NCI-H510A (cell line): Measurements from ENCODE around the gene HMOX2.

Source experiments
- DNase-seq: peaks from one replicate; lab custom pipeline; 2025; lab: John Stamatoyannopoulos, UW

The HMOX2 gene

DNA sequence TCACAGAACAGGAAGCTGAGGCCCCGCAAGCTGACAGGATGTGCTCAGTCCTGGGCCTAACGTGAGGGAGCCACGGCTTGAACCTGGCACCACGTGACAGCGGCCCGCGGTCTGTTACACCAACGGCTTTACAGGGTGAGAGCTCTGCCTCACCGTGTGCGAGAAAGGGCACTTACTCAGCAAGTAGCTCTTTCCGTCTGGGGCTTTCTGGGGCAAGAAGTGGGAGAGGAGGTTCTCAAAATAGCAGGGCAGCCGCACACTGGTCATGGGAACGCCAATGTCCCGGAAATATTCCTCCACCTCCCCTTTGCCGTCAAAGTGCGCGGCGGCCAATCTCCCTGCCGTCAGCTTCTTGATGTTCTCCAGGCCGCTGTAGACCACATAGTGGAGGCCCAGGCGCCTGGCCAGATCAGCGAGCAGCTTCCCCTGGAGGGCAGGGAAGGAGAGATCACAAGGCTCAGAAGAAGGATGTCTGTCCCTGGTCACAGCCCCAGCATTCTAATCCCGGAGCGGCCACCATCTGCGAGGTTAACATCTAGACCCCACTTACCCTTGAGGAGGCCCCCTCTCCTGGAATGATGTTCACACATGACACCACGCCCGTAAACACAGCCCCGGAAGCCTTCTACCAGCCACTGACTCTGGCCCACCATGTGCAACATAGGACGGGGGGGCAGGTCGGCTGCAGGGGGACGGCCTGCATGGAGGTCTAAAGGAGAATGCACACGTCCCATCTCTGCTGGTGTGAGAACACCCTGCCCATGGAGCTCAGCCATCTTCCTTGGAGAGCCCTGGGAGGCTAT is 10.0 kb upstream of the HMOX2 start:
- DNase-seq: no peak

DNA sequence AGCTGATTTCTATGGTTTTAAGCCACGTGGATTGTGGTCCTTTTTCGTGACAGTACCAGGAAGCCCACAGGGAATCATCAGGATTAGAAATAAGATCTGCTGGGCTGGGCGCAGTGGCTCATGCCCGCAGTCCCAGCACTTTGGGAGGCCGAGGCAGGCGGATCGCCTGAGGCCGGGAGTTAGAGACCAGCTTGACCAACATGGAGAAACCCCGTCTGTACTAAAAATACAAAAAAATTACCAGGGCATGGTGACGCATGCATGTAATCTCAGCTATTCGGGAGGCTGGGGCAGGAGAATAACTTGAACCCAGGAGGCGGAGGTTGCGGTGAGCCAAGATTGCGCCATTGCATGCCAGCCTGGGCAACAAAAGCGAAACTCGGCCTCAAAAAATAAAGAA is 8.3 kb upstream of the HMOX2 start:
- DNase-seq: no peak

DNA sequence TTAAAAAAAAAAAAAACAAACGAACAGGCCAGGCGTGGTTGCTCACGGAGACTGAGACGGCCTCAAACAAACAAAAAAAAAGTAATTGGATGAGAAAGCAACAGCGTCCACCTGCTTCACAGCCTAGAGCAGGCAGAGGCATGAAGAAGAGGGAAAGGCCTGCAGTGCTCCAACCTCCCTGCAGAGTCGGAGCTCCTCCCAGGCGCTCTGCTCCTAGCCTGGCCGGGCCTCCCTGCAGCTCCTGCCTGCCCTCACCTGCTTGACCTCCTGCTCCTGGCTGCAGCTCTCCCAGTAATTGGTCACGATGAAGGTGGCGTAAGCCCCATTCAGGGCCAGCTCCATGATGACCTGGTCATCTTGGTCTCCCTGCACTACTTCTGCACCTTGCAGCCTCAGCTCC is 7.2 kb upstream of the HMOX2 start:
- no peak for DNase-seq

DNA sequence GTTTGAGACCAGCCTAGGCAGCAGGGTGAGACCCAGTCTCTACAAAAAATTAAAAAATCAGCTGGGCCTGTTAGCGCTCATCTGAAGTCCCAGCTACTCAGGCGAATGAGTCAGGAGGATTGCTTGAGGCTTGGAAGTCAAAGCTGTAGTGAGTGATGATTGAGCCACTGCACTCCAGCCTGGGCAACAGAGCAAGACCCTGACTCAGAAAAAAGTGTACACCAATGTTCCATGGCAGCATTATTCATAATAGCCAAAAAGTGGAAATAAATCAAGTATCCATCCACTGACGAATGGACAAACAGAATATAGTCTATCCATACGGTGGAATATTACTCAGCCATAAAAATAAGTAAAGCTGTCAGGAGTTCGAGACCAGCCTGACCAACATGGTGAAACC is 4.3 kb upstream of the HMOX2 start:
- no peak for DNase-seq

DNA sequence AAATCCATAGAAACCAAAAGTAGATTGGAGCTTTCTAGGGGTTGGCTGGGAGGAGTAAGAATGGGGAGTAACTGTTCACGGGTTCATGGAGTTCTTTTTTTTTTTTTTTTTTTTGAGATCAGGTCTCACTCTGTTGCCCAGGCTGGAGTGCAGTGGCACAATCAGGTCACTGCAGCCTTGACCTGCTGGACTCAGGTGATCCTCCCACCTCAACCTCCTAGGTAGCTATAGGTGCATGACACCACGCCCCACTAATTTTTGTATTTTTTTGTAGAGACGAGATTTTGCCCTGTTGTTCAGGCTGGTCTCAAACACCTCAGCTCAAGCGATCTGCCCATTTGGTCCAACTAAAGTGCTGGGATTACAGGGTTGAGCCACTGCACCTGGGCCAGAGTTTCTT is 3.3 kb upstream of the HMOX2 start:
- DNase-seq: no peak

DNA sequence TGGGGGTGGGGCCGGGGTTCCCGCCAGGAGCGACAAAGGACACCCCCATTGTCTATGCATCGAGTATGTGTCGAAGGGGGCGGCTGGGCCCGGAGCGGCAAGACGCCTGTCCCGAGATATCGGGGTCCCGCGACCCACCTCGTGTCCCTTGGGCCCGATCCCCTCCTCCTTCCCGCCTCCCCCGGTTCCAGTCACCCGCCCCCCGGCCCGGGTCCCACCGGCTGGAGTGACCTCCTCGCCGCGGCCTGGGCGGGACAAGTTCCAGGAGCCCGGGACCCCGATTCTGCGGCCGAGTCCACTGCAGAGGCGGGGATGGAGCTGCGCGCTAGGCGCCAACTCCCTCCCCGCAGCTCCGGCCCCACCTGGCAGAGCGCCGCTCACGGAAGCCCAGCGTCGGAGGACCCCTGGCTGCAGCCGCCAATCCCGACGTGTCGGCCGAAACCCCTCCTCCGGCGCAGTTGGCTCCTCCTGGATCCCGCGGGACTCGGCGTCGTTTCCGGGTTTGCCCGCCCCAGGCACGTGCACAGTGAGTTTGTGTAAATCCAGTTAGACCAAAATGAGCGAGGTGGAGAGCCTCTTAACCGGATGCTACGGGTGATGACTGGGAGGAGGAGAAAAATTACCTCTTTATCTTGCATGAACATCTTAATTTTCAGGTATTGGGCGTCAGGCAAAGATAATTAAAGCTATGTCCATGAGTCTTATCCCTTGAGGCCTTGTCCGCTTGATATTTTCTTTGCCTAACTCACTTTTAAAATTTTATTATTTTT is 1.8 kb upstream of the HMOX2 start, which contains the start of gene NMRAL1:
TSS of gene NMRAL1 (minus strand) at position 434 of the 770 bp plus-strand sequence. CDS start 493 bp downstream, outside the sequence.
- peak; percentile 81 for DNase-seq

DNA sequence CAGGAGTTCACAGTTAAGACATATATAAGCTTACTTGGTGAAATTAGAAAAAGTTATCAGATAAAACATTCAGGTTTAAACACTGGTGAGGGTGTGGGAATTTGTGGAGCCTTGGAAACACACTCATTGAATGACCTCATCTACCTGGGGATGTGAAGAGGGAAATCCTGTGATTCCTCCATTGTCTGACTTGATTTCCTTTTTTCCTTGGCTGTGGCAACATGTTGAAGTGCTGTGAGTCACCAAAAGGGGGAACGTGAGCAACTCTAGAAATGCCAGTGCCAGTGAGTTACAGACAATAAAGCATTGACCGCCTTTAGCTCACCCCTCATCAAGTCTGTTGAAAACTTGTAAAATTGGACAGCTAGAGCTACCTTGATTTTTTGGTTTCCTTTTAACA is 1.8 kb downstream of the HMOX2 start:
- DNase-seq: no peak

DNA sequence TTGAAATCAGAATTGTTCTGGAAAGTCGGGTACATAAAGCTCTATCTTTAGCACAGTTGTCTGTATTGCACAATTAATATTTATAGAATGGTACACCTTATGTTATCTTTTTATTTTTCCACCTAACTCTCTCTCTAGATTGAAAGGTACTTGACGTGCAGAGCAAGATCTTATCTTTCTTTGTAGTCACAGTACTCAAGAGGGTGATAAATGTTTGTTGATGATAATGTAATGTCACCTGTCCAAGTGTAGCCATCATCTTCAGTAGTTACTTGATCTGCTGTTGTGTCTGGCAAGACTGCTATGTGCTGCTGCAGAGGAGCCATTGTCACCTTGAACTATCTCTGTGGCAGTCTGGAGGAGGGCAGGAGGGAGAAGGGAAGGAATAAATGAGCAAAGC is 5.3 kb downstream of the HMOX2 start:
- DNase-seq: no peak

DNA sequence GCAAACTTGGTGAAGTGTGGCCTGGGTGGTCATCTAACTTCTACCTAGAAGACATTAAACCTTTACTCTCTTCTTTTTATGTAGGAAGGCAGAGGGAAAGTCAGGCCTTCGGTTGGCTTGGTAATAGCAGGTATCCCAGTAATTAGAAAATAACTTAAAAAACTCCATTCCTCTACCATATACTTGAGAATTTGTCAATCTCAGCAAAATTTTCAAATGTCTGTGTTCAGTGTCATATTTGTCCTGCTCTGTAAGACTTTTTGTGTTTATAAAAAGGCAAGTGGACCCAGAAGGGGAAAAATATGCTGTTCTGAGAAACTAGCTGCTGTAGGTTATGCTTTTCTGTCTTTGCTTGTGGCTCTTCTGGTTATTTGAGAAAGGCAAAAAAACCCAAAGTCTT is 5.8 kb downstream of the HMOX2 start:
- no peak for DNase-seq

DNA sequence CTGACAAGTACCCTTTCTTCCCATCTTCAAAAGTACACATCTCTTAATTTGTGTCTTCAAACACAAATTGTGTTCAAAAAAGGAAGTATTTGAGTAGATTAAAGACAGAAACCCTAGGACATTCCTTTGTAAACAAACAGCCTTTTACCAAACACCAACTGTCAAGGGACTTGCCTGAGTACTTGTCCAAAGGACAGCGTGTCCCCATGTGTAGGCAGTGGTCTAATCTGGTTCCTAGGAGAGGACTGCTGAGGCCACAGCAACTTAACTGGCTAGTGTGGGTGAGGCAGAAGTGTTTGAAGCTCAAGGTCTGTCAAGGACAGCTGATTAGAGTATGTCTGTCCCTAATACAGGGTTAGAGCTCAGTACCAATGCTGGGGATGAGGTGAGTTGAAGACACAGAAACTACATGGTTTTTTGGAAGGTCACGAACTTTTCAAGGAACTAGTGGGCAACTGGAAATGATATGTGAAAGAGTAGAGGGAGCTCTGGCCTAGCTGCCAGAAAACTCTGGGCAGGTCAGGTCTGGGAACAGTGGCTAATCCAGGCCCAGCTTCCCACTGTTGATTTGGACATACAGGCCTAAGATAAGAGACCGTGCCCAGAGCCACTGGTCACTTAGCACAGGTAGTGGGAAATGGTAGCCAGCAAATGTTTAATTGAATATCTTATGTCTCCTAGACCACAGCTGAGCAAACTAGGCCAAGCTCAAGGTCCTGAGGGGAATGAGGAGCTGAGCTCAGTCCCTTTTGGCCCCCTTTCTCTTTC is 10.1 kb downstream of the HMOX2 start:
- no peak for DNase-seq

DNA sequence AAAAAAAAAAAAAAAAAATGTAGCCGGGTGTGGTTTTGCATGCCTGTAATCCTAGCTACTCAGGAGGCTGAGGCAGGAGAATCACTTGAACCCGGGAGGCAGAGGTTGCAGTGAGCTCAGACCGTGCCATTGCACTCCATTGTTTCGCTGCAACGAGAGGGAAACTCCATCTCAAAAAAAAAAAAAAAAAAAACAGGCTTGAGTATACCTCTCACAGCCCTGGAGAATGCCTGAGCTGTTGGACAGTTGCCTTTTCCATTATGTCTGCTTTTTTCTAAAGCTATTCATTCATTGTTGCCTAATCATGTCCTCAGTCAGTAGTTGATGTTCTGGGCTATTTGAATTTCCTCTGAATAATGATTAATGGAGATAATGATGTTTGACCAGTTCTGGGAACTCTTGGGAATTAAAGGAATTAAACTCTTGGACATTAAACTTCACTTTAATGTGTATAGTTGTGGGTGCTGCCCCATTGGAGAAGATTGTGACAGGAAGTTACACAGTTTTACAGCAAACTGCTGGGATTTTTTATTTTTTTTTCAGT is 11.8 kb downstream of the HMOX2 start:
- DNase-seq: no peak

DNA sequence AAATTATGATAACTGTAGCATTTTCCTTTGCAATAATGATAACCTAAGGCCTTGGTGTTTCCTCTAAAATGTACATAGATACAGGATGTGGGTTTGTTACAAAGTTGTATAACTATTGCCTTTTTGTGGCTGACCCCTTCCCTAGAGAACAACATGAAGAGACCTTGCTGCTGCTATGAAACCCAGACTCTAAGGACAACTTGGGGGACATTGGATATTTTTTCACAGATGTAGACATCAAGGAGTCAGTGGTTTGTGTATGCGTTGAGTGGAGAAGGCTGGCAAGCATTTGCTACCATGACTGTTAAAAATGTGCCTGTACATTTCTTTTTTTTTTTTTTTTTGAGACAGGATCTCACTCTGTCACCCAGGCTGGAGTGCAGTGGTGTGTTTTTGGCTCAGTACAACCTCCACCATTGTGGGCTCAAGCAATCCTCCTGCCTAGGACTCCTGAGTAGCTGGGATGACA is 12.3 kb downstream of the HMOX2 start:
- DNase-seq: no peak

DNA sequence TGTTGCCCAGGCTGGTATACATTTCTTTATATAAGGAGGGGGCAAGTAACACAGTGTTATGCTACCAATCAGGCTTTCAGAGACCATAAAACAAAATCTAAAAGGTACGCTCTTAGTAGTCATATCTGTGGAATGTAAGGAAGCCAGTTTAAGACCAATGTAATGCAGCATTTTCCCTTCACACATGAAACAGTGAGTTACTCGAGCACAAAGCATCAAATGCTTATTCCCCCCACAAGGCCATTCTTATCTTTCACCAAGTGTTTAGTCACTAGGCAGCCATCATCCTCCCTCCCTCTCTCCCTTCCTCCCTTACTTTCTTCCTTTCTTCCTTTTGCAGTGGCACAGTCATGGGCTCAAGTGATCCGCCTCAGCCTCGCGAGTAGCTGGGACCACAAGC is 12.8 kb downstream of the HMOX2 start:
- DNase-seq: no peak

DNA sequence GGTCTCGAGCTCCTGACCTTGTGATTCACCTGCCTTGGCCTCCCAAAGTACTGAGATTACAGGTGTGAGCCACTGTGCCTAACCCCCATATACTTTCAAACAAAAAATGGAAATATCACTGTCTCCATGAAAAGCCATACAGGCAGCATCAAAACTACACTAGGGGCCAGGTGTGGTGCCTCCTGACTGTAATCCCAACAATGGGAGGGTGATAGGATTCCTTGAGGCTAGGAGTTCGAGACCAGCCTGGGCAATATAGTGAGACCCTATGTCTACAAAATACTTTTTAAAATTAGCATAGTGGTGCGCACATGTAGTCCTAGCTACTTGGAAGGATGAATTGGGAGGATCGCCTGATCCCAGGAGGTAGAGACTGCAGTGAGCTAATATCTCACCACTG is 15.7 kb downstream of the HMOX2 start:
- no peak for DNase-seq

DNA sequence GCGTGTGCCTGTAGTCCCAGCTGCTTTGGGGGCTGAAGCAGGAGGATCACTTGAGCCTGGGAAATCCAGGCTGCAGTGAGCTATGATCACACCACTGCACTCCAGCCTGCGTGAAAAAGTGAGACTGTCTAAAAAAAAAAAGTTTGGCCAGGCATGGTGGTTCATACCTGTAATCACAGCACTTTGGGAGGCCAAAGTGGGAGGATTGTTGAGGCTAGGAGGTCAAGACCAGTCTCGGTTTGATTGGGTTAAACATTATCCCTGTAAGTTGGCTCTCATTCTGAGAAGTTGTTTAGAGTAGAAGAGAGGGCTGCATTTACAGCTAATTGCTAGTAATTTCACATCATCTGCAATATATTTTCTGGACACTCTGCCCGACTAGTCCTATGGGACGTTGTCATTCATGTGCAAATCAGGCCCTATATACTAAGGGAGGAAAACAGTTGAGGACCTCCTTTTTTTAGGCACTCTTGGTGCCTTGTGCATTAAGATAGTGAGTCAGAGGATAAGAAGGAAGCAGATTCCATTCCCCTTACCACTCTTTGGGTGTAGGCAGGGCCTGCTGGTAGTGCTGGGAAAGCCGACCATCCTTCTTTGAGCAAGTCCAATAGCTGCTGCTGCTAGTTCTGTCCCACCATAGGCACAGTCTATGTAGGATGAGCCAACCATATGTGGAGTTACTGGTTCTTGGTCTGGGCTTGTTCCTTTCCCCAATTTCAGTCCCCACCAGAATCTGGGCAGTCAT is 18.7 kb downstream of the HMOX2 start:
- DNase-seq: no peak

DNA sequence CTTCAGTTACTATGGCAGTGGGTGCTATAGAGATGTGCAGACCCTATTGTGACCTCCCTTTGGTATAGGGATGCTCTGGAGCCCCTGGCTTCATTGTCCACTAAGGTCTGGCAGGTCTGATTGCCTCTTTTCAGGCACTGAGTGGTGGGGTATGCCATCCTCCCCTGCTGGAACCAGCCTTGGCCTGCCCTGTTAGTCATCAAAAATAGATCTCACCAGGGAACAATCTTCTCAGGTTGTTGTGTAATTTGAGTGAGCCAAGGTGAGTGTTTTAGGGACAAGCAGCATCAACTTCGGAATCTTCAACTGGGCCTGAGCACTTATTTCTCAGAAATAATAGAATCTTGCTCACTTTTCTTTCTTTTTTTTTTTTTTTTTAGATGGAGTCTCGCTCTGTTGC is 19.6 kb downstream of the HMOX2 start:
- DNase-seq: no peak

DNA sequence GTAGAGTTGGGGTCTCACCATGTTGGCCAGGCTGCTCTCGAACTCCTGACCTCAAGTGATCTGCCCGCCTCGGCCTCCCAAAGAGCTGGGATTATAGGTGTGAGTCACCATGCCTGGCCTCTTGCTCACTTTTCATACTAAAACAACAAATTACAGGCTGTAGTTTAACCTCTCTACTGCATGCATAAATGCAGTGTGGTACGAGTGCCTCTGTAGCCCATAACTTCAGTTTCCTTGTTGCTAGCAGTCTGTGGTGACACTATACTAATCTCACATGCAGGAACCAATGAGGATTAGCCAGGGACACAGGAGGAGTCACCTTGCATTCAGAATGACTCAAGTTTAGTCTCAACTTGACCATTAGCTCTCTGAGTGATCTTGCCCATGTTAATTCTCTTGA is 20.1 kb downstream of the HMOX2 start:
- DNase-seq: no peak

DNA sequence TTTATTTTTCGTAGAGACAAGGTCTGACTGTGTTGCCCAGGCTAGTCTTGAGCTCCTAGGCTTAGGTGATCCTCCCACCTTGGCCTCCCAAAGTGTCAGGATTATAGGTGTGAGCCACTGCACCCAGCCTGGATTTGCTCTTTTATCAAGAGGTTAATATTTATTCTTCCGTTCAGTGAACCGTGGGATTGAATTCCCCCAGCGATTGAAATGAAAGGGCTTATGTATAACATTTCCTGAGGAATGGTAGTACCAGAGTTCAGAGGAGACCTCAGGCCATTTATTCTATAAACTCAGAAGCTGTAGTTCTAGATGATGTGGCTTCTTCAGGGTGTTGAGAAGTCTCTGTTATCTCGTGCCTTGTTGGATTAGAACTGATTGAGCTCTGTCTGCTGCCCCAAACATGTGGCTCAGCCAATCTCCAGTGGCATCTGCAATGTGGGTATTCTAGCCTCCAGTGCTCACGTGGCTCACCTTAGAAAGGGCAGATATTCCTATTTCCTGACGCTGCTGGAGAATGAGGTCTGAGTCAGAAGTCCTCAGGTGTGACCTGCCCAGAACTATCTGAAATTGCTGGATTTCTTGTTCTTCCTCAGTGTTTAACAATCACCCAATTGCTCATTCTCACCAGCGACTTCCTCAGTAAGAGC is 22.5 kb downstream of the HMOX2 start:
- no peak for DNase-seq

DNA sequence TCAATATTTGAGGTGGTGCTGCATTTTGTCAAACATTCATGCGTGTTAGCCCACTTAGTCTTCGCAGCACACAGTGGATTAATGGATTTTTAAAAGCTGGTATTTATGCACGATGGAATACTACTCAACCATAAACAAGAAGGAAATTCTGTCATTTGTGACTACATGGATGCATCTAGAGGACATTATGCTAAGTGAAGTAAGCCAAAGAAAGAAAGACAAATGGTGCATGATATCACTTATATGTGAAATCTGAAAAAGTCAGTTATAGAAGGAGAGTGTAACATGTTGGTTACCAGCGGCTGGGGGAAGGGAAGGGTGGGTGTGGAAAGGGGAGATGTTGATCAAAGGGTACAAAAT is 23.0 kb downstream of the HMOX2 start:
- DNase-seq: no peak

DNA sequence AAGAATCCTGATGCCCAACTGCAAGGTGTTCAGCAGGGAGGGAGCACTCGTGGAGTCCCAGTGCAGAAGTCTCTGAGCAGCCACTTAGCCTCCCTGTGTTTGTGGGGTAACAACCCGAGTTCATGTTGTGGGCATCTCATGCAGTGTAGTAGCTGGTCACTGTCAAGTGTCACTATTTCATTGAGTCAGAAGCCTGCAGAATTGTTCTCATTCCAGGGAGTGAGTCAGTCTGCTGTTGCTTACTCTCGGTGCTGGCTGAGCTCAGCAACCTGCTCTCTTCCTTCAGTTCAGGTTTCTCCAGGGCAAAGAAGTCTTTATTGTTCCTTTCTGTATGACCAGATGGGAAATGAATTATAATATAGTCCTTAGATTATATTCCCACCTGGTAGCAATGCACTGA is 24.1 kb downstream of the HMOX2 start:
- no peak for DNase-seq

DNA sequence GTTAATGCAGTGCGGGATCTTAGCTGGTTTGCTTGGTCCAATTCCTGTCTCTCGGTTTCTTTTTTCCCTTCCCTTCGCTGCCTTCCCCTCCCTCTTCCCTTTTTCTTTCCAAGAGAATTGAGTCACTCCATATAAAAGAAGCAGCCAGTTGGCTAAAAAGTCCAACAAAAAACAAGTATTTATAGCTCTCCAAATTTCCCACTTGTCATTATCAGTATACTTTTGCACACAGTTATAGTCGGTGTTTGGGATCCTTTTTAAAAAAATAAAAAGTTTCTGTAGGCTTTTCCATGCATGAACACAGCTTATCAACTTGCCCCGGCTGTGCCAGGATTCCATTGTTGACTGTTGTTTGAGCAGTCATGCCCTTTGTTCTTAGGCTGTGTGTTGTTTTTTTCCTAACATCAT is 24.9 kb downstream of the HMOX2 start:
- DNase-seq: no peak
